ENCODE results near the gene INSYN2B.

DNA sequence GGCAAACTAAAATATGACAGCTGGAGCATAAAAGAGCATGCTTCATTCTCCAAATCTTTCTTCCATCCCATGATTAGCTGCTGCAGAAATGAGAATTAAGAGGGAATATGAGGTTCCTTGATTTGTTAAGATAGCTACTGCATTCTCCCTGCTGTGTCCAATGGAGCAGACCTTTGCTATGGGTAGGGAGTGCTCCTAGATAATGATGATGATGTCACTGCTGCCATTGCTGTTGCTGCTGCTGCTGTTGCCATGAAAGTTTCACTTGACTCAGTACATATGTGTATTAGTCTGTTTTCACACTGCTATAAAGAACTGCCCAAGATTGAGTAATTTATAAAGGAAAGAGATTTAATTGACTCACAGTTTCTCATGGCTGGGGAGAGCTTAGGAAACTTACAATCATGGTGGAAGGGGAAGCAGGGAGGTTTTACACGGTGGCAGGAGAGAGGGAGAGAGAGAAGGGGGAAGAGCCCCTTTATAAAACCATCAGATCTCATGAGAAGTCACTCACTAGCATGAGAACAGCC is 128.9 kb downstream of the INSYN2B start:
- TF ChIP-seq, protein P1, sequence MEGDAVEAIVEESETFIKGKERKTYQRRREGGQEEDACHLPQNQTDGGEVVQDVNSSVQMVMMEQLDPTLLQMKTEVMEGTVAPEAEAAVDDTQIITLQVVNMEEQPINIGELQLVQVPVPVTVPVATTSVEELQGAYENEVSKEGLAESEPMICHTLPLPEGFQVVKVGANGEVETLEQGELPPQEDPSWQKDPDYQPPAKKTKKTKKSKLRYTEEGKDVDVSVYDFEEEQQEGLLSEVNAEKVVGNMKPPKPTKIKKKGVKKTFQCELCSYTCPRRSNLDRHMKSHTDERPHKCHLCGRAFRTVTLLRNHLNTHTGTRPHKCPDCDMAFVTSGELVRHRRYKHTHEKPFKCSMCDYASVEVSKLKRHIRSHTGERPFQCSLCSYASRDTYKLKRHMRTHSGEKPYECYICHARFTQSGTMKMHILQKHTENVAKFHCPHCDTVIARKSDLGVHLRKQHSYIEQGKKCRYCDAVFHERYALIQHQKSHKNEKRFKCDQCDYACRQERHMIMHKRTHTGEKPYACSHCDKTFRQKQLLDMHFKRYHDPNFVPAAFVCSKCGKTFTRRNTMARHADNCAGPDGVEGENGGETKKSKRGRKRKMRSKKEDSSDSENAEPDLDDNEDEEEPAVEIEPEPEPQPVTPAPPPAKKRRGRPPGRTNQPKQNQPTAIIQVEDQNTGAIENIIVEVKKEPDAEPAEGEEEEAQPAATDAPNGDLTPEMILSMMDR (IDR thresholded peaks at IDR 0.05; ENCODE audit: borderline replicate concordance, extremely low read depth, low read length, poor library complexity, severe bottlenecking), result no peak
- TF ChIP-seq EZH2 (IDR thresholded peaks at IDR 0.05; ENCODE audit: borderline replicate concordance, low read depth, low read length, severe bottlenecking), result no peak

Measured in DND-41 (cell line).